Measurements from ENCODE around the gene SORCS1.

SORCS1 gene

GRCh38 chr10:106567629-106568028 lies 596.9 kb downstream of the SORCS1 start:
- DNase-seq = no peak

- DNase-seq = no peak
Measured at GRCh38 chr10:106566873-106567272, 597.6 kb downstream of the SORCS1 start.

GRCh38 chr10:106565546-106565945 lies 599.0 kb downstream of the SORCS1 start:
- DNase-seq = no peak

DNA sequence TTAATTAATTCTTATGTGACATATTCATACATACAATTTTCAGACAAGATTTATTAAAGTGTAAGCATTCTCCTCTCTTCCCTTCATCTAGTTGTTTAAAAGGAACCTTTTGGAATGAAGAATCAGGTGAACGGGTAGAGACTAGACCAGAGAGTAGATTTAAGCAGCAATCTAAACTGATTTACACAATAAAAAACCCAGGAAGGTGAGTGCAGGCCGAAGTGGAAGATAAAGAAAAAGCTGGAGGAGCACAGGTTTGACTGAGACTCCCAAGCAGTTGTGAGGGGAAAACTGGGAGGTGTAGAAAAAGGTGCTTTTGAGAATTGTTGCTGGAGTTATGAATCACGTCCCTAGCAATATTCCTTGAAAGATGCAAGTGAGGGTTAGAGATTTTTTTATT lies 601.1 kb downstream of the SORCS1 start:
- no peak for DNase-seq

- DNase-seq = no peak
Measured at GRCh38 chr10:106560925-106561640, 603.4 kb downstream of the SORCS1 start.

DNA sequence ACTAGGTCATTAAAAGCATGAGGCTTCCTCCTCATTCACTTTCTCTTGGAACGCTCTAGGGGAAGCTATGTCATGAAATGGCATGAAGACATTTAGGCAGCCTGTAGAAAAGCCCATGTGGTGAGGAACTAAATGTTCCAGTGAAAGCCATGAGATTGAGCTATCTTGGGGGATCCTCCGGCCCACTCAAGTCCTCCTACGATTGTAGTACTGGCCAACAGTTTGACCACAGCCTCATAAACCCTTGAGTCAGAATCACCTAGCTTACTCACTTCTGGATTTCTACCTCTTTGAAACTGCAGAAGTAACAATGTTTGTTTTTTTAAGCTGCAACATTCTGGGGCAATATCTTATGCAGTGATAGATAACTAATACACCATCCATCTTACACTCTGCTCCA lies 605.1 kb downstream of the SORCS1 start:
- DNase-seq = no peak

DNA sequence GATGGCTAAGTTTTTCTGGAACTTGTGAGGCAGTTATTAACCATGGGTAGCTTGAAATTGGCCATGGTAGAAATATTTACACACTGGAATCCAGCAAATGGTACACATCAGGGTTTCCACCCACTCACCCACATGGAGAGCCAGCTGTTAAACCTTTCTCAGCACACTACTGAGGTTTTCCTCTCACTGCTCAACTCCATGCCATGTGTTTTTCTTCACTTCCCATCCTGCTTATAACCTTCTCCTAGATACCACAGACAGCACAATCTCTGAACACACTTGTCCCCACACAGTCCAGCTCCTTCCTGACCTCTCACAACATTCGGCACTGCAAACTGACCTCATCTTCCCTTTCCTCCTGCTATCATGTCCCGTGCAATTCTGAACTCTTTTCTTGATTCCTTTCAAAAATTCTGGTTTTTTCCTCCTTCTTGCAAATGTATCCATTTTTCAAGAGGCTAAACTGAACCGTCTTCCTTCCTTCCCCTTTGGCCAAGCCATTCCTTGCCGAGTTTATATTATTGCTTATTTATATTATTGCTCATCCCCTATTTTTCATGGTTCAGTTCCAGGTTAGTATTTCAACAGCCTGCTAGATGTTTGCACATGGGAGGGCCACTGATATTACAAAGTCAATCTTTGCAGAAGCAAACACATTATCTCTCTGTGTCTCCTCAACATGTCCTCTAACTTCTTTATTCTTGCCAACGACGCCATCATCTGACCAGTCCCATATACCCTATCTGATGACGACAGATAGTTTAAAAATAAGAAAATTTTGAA lies 606.4 kb downstream of the SORCS1 start:
- no peak for DNase-seq

DNA sequence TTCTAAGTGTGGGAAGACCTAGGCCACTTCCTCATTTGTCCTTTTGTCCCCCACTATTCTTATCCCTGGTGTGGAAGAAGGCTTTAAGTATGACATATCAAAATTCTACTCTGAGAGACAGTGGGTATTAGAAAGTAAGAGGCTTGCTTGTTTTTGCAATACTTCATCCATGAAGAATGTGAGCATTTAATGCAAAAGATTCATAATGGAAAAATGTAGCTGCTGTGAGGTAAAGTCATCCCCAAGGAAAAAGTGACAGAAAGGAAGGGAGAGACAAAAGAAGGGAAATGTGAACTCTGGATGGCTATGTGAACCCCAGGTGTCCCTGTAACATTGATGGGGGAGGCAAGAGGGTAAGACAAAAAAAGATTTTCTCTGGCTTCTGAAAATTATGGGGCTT lies 607.5 kb downstream of the SORCS1 start:
- DNase-seq = no peak

DNA sequence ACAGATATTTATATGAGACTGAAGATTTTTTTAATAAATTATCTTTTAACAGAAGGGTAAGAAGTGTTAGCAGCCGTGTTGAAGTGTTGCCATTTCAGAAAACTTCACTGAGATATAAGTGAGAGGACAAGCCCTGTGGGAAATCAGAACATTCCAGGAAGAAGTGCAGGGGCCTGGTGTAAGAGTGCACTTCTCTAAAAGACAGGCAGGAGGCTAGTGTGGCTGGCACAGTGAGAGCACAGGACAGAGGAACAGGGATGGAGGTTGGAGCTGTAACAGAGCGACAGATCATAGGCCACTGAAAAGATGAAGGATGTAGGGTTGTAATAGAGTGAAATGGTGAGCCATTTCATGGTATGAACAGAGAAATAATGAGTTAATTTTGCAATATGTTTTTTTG lies 608.9 kb downstream of the SORCS1 start:
- no peak for DNase-seq

DNA sequence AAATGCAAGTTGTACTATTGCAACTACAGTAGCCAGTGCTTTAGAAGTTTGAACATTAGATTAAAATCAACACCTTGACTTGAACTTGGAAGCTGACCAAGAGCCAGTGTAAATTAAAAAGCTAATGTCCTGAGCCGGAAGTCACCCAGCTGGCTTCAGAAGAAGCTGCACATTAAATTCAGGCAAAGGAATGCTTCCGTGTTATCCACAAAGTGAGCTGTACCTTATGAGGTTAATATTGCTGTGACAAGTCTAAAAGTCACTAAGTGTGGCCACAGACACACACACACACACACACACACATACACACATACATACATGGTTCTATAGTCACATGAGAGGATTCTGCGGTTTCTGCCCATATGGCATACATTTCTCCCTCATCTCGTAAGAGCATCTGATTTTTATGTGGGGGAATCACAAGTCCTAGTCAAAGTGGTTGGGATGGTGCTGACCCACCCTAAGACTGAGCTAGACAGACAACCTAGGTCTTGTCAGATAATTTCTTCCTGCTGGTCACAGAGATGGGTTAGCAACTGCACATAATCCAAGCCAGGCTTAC lies 612.9 kb downstream of the SORCS1 start:
- DNase-seq = no peak

DNA sequence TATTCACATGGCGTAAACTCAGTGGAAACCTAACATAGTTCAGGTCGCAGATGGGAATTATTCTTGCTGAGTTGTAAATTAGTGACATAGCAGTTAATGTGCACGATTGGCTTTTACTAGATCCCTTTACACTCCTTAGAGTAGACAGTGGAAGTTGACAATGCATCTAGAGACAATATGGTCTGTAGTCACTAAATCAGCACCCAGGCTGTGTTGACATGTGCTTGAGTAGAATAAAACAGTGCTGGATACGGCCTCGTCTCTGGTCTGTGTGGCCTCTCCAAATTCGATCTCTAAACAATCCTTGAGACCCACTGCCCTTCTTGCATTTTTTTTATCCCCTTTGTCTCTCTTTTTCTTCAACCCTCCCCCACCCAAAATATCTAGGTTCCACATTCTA lies 615.7 kb downstream of the SORCS1 start:
- DNase-seq = no peak

DNA sequence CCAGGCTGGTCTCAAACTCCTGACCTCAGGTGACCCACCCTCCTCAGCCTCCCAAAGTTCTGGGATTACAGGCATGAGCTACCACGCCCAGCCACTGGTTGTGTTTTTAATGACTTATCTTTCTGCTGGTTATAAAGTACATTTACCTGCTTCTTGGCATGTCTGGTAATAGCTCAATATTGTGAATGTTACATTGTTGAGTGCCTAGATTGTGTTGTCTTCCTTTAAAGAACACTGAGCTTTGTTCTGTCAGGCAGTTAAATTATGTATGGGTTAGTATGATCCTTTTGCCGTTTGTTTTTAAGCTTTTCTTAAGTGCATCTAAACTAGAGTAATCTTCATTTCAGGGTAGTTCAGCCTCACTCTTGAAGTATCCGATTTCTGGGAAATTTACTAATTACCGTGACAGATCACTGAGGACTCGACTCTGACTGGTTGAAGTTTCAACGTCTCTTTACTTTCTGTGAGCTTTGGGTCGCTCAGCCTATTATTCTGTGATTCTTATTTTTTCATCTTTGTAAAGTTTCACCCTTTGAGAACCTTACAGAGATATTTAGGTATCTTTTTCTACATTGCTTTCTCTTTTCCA lies 617.4 kb downstream of the SORCS1 start:
- no peak for DNase-seq

- DNase-seq = no peak
Measured at GRCh38 chr10:106542461-106542860, 622.0 kb downstream of the SORCS1 start.

DNA sequence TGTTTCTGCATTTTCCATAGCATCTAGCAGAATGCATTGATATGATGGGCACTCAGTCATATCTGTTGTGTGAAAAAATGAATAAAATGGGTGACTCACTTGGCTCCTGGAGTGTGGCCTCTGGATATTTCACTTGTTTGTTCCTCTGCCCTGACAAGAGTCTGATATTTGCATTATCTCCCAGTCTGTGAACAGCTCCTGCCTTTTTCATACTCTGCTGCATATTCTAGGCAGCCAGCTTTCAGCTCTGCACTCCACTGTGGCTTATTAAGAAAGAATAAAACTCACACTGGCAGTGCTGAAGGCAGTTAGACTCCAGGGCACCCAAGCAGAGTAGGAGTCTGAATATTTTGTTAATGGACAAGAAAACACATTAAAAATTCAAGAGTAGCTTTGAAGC lies 623.9 kb downstream of the SORCS1 start:
- no peak for DNase-seq

DNA sequence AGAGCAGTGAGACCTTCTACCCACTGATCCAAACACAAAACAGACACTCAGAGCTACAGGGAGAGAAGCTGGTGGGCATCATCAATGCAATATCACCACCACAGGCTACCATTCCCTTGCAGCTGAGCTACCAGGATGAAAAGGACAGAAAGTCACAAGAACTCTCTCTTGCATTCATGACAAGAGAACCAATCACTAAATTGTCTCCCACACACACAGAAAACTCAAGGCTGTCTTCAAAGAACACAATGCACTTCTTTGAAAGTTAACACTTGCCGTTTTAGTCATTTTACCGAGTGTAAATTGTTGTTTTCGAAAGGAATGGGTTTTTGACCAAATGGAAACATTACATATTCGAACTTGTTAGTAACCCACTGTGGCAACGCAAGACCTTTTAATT lies 626.6 kb downstream of the SORCS1 start:
- DNase-seq = no peak

GRCh38 chr10:106535304-106535953 lies 629.1 kb downstream of the SORCS1 start:
- DNase-seq = no peak

DNA sequence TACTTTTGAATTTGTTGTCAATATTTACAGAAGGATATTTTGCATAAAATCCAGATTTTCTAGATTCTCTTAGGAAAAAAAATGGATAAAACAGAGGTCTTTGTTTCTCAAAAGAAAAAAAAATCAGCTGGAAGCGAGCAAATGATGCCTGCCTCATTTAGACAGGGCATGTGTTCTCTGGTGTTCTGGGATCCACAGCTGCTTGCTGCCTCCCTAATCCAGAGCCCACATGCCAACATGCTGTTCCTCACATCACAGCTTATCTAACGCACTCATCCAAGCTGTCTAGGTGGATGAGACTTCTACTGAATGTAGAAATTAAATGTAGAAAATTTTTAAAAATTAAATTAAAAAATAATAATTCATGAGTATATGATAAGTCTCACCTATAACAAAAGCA lies 630.1 kb downstream of the SORCS1 start:
- DNase-seq = no peak

- no peak for DNase-seq
Measured at GRCh38 chr10:106528702-106529101, 635.8 kb downstream of the SORCS1 start.

- no peak for DNase-seq
Measured at GRCh38 chr10:106525835-106526234, 638.7 kb downstream of the SORCS1 start.
